Suppressor macrophage treated with lipopolysaccharide for 4 hours (primary cell): Measurements from ENCODE around the gene MROH2A.

Source experiments
- DNase-seq: peaks from one replicate; pipeline ENCODE4 v3.0.0-alpha.2; 2020

The MROH2A gene

GRCh38 chr2:233766416-233766815 is 11.7 kb upstream of the MROH2A start:
- DNase-seq: no peak

GRCh38 chr2:233768076-233768475 is 10.1 kb upstream of the MROH2A start:
- DNase-seq: no peak

- no peak for DNase-seq
These were observed 8.9 kb upstream of the MROH2A start for GRCh38 chr2:233769260-233769659.

- DNase-seq: no peak
These were observed 6.0 kb upstream of the MROH2A start for GRCh38 chr2:233772153-233772552.

GRCh38 chr2:233772583-233772982 is 5.5 kb upstream of the MROH2A start:
- DNase-seq: no peak

GRCh38 chr2:233773854-233774253 is 4.3 kb upstream of the MROH2A start:
- no peak for DNase-seq

- no peak for DNase-seq
These were observed 2.7 kb upstream of the MROH2A start for GRCh38 chr2:233775414-233775813.

GRCh38 chr2:233779722-233780121 is 1.6 kb downstream of the MROH2A start:
- DNase-seq: no peak

GRCh38 chr2:233780771-233781170 is 2.6 kb downstream of the MROH2A start:
- DNase-seq: no peak

- DNase-seq: no peak
These were observed 11.4 kb downstream of the MROH2A start for GRCh38 chr2:233789554-233789953.

- DNase-seq: no peak
These were observed 13.2 kb downstream of the MROH2A start for GRCh38 chr2:233791151-233791882.

- DNase-seq: no peak
These were observed 13.8 kb downstream of the MROH2A start for GRCh38 chr2:233791883-233792329.

- DNase-seq: no peak
These were observed 14.6 kb downstream of the MROH2A start for GRCh38 chr2:233792720-233793119.

GRCh38 chr2:233793465-233794127 is 15.5 kb downstream of the MROH2A start:
- no peak for DNase-seq

- DNase-seq: no peak
These were observed 16.1 kb downstream of the MROH2A start for GRCh38 chr2:233794128-233794658.

GRCh38 chr2:233795735-233796171 is 17.6 kb downstream of the MROH2A start:
- DNase-seq: no peak

- DNase-seq: no peak
These were observed 18.1 kb downstream of the MROH2A start for GRCh38 chr2:233796254-233796653.

GRCh38 chr2:233798335-233799086 is 20.4 kb downstream of the MROH2A start:
- no peak for DNase-seq

GRCh38 chr2:233799087-233799665 is 21.0 kb downstream of the MROH2A start:
- no peak for DNase-seq

GRCh38 chr2:233799716-233800115 is 21.6 kb downstream of the MROH2A start:
- no peak for DNase-seq

- DNase-seq: no peak
These were observed 22.1 kb downstream of the MROH2A start for GRCh38 chr2:233800208-233800607.

GRCh38 chr2:233801357-233802131 is 23.4 kb downstream of the MROH2A start:
- no peak for DNase-seq
